ENCODE results near the gene ZDHHC7.
"Not testable (repeated sequence)": the region's sequence is repeated elsewhere in the genome, so short reads cannot be mapped to it uniquely, and the experiment has no call there.

The ZDHHC7 gene, protein sequence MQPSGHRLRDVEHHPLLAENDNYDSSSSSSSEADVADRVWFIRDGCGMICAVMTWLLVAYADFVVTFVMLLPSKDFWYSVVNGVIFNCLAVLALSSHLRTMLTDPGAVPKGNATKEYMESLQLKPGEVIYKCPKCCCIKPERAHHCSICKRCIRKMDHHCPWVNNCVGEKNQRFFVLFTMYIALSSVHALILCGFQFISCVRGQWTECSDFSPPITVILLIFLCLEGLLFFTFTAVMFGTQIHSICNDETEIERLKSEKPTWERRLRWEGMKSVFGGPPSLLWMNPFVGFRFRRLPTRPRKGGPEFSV

DNA sequence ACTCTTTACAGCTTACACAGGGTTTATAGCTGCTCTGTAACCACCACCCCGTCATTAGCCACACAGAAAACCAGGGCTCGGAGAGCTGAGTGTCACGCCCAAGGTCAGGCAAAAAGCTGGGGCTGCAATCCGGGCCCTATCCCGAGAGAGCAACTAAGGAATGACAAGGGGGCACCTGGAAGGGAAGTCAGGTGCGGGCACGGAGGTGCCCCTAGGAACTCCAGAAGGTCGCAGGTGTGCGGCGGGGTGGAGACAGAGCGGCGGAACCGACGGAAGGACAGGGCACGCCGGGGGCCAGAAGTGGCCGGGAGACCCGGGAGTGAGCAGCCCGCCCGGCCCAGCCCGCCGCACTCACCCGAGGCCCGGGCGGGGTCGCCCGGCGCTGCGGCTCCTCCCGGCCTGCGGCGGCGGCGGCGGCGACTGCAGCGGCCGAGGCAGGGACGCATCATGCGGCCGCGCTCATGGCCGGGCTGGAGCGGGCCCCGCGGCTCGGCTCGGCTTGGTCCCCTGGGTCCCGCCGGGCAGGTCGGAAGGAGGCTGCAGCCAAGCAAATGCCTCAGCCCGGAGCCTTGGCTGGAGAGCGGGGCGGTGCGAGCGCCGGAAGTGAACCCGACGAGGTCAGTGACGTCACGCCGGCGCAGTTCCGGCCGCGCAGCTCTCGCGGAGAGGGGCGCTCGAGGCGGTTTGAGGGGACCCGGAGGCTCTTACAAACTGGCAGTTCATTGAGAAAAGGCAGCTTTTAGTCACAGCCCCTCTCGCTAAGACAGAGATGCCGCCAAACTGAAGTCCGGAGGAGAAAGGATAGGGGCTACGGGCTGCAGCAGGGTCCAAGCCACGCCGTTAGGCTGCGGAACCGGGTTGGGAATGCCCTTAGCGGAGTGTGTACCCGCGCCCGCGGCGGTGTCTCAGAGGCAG, at the start of gene ZDHHC7:
Gene ZDHHC7 (minus strand): TSS at position 605 of the 915 bp plus-strand sequence. CDS start 20,917 bp downstream, outside the sequence.
- DNase-seq = peak; percentile 94

DNA sequence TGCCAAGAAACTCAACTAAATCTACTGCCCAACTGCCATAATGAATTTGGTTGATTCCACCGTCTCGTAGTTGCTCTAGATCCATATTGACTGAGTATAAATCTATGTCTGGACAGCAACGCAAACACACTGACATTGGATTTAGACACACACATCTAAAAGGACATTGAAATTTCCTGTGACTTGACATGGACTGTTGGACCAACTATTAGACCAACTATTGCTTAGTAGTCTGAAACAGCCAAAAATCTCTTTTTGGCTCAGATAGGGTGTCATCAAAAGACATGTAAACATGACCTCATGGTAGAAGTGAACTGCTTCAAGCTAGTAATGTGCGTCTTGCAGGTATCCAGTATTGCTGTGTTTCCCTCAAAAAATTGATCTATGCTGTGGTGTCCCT, 47.6 kb upstream of the ZDHHC7 start:
- no peak for DNase-seq

DNA sequence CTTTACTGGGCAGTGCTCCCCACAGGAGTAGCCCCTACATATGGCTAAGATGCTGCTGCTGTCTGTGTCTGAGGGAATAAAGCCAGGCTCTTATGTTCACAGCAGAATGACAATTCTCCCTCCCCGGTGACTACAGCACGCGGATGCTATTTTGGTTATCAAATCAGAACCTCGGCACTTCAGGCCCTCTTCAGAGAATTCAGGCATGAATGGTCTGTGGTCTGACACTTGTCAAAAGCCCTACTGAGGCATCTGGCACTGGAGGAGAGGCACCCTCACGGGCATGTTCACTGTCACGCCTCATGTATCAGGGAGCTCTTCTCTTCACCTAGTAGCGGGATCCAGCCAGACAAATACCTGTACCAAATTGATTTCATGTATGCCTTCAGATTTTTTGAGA, 46.6 kb upstream of the ZDHHC7 start:
- no peak for DNase-seq

DNA sequence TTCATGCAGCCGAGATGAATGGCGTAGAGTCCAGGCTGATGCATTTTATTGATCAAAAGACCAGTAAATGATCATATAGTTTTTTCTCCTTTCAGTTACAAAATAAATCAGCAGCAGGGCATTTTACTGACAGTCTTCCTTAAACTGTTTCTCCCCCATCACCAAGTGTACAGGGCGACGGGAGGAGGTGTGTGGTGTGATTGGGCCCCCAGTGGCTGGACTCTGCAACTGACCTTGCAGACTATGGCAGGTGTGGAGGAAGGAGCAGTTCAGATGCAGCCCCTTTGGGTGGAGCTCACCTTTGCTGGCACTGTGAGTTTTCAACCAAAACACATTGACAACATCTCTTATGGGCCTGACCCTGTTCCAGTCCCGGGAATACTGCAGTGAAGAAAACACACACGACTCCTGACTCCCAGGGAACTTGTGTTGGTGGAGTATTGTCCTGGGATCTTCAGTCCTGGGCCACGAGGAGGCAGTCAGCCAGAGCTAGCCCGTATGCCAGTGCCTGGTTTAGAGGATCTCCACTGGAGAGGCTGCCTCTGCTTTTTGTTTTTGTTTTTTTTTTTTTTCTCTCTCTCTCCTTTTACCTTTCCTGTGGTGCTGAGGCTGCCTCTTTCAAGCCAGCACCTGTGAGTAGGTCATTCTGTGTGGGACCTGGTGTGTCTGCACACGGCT, 46.0 kb upstream of the ZDHHC7 start:
- DNase-seq = no peak

DNA sequence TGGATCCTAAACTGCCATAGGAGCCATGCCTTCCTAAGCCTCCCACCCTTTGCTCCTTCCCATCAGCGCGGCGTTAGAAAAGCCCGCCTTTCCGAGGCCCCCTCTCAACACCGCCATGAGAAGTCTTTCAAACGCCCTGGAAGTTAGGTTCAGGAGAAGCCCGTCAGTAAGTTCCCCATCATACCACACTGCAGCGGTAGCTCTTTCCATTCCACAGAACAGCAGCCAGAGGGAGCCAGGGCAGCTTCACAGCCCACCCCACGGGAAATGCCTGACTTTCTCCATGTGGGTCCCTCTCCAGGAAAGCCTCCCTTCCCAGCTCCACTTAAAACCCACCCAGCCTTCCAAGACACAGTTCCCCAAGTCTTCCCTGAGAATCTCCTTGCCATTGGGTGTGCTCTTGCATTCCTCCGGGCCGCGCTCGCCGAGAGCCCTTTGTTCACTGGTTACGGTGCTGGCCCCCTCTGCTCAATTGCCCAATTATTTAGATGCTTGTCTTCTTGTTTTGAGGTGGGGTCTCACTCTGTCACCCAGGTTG, 44.9 kb upstream of the ZDHHC7 start:
- DNase-seq = no peak

DNA sequence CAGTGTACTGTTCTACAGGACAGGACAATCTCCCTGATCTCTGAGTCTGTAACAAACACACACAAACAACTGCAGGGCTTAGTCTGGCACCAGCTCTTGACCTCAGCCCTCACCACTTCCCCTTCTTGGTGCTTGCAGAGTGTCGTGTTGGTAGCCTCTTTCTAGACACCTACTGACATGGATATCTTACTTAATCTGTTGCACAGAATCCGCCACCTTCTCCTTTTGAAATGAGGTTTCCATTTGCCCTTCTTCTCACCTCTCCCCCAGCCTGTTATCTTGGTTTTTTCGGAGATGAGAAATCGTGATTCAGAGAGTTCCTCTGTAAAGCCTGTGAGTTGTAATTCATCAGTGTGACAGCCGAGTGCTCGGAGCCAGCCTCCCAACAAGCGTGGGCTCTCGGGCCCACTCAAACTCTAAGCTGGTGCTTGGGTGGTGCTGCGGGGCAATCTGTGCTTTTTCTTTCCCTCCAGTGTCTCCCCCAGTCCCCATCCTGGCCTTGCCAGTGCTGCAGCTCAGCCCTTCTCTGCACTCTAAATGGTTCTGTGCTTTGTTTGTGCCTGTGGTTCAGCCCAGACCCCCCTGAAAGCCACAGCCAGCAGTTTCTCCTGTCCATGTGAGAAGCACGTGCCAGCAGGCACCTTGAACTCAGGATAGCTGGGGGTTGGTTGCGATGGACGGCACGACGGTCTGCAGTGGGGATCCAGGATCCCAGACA, 44.3 kb upstream of the ZDHHC7 start:
- peak; percentile 83 for DNase-seq

DNA sequence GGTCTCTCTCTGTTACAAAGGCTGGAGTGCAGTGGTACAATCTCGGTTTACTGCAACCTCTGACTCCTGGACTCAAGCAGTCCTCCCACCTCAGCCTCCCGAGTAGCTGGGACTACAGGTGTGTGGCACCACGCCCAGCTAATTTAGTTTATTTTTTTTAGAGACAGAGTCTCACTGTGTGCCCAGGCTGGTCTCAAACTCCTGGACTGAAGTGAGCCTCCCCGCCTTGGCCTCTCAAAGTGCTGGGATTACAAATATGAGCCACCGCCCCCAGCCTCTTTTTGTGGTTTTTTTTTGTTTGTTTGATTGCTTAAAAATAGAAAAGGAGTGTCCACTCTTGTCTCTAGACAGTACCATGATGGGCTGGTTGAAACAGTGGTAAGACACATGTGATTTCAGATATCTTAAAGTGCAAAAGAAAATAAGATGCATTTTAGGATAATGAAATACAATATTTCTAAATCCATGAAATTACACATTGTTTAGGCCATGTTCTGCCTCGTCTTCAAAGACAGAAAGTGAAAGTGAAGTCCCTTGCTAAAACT, 43.7 kb upstream of the ZDHHC7 start:
- no peak for DNase-seq

DNA sequence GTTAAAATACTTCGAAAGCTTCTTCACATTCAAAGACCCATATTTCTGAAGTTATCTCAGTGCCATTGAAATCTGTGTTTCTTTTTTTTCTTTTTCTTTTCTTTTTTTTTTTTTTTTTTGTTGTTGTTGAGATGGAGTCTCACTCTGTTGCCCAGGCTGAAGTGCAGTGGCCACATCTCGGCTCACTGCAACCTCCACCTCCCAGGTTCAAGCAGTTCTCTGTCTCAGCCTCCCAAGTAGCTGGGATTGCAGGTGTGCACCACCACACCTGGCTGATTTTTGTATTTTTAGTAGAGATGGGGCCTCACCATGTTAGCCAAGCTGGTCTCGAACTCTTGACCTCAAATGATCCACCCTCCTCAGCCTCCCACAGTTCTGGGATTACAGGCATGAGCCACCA, 43.0 kb upstream of the ZDHHC7 start:
- DNase-seq = not testable (repeated sequence)

DNA sequence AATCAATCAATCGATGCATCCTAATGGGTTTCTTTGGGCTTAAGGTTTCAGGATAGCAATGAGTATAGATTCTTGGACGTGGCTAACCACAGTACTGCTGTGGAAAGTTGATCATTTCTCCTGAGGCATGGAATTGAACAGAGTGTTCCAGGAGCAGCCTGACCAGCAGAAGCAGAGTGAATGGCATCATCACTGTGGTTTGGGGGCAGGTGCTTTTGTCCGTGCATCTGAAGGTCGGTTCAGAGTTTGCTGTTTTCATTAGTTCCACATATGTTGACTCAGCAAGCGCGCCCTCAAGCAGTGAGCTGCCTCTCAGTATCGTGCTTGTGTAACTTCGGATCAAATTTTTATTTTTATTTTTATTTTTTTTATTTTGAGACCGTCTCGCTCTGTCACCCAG, 41.2 kb upstream of the ZDHHC7 start:
- DNase-seq = no peak

DNA sequence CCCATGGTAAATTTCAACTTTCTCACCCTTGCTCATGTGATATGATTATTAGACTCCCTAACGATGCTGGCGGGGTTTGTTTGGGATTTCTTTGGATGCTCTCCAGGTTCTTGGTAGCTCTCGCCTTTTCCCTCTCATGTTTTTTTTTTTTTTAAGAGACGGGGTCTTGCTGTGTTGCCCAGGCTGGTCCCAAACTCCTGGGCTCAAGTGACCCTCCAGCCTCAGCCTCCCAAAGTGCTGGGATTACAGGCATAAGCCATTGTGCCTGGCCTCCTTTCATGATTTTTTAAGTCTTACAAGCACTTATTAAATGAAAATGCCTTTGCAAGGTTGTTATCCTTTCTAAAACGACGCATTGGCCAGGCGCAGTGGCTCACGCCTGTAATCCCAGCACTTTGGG, 40.3 kb upstream of the ZDHHC7 start:
- DNase-seq = no peak

DNA sequence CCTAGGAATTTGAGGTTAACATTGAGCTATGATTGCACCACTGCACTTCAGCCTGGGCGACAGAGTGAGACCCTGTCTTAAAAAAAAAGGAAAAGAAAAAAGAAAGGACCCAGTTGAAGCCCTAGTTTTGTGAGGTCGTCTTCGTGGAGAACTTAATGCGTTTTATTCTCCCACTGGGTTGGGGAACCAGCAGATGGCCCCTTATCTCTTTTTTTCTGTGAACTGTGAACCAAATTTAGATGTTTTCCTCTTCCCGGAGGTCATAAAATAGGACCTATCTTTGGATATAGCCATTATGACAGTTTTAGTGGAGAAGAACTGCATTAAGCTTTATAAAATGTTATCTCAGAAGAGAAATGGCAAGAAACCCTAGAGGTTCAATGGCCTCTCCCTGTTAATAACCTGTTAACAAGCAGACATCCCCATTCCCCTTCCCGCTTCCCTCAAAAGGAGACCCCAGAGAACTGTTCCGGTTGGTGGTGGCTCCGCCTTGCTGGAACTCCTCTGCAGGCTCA, 39.8 kb upstream of the ZDHHC7 start:
- no peak for DNase-seq

DNA sequence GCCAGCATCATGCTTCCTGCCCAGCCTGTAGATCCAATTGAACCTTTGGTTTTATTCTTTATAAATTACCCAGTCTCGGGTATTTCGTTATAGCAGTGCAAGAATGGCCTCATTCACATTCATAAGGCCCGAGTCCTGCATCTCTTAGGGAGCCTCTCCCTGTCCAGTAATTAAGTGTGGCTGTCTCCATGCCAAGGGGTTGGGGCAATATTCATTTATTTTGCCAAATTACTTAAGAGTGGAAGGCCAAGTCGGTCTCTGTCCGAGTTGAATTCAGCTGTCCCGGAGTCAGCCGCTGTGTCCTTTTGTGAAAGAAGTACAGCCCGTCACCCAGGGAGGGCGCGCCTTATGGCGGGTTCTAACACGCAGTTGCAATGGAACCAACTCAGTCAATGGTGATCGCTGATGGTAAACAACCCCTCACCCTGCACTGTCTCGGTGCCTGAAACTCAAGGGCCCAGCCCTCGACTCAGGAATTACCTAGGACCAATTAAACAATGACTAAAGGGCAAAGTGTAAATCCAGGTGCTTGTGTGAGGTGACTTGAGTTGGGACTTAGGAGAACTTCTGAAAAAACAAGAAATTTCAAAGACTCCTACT, 38.5 kb upstream of the ZDHHC7 start:
- no peak for DNase-seq

DNA sequence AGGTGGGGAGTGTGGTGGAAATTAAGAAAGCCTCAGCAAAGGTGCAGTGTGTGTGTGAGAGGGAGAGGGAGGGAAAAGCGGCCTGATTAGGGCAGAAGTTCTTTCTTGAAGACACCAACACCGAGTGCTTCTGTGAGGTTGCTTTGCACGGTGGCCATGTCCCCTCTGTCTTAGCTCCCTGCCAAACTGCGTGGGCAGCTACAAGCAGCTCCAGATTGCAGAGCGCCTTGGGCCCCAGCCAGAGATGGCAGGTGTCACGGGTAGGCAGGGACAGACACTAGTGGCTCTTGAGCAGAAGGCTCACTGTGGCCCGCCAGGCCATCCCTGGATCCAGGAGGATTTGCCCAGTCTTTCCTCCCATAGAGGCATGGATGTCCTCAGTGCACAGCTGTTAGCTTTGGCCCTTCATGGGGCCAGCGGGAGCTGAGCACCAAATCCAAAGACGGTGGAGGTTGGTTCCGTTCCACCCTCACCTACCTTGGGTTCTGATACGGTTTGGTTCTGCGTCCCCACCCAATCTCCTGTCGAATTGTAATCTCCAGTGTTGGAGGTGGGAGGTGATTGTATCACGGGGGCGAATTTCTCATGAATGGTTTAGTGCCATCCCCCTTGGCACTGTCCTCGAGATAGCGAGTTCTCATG, 37.7 kb upstream of the ZDHHC7 start:
- DNase-seq = no peak

DNA sequence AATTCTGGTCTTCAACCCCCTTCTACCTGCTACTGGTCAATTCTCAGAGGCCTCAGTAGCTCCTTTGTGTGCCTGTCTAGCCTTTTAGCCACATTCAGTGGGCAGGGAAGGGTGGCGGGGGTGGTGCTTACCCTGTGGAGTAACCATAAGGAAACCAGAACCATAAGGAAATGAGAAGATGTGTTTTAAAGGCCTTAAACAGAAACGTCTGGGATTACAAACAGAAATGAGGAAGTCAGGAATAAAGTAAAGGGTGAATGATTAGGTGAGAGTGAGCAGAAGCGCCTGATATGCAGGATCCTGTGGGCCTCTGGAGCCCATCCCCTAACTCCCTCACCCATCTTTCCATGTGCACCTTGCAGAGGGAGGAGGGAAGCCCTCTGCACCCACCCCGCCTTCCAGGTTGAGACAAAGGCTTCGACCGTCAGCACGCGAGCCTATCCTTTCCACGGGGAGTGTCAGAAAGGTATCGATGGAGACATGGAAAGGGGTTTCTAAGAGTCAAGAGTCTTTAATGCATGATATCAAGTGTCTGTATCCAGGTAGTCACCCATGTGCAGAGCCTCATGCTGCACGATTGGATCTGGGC, 36.6 kb upstream of the ZDHHC7 start:
- no peak for DNase-seq

DNA sequence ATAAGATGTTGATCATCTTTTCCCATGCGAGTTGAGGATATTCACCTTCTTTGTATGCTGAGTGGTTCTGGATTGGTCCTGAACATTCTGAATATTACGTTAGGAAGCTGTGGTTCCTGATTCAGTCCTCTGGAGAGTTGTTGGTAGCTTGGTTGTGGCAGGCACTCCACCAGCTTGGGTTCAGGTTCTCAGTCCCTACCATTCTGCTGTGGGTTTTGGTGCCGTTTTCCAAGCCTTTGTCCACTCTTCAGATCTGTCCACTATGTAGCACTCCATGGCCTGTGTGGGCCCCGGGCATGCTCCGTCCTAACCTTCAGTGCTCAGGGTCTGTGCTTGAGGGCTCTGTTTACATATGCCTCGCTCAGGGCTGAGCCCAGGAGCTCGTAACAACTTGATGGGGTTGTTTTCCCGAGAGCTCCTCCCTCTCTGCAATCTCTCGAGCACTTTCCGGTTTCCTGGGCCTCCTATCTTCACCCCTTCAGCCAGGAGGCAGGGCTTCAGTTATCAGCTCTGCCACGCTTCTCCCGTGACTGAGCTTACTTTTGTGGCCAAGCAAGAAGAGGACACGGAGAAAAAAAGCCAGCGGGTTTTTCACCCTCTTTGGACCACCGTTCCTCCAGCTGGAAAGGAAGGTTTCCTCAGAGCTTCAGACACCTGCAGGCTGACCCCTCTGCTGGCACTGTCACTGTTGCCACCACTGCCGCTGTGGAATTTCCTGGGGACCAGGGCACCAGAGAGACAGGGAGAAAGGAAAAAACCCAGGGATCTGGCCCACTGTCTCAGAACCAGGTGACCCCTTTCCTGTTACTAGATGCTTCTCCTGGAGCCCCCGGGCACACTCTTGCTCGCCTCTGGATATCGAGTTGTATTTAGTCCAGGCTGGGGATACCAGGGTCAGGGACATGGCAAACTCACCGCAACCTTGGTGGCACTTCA, 35.9 kb upstream of the ZDHHC7 start:
- DNase-seq = no peak

DNA sequence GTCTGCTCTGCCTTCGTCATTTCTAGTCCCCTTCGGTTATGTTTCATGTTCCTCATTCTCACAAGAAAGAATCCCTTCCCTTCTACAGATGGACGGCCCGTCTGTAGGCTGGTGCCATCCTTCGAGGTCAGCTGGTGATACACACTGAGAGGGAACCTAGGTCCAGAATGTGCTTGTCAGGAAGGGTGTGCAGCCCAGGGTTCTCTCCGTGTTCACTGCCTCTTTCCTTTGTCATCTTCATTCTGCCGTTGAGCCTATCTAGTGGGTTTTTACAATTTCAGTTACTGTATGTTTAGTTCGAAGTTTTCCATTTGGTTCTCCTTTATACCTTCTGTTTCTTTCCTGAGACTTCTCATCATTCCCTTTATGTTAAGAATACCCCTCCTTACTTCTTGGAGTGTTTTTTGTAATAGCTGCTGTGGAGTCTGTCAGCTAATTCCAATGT, 35.2 kb upstream of the ZDHHC7 start:
- DNase-seq = no peak

DNA sequence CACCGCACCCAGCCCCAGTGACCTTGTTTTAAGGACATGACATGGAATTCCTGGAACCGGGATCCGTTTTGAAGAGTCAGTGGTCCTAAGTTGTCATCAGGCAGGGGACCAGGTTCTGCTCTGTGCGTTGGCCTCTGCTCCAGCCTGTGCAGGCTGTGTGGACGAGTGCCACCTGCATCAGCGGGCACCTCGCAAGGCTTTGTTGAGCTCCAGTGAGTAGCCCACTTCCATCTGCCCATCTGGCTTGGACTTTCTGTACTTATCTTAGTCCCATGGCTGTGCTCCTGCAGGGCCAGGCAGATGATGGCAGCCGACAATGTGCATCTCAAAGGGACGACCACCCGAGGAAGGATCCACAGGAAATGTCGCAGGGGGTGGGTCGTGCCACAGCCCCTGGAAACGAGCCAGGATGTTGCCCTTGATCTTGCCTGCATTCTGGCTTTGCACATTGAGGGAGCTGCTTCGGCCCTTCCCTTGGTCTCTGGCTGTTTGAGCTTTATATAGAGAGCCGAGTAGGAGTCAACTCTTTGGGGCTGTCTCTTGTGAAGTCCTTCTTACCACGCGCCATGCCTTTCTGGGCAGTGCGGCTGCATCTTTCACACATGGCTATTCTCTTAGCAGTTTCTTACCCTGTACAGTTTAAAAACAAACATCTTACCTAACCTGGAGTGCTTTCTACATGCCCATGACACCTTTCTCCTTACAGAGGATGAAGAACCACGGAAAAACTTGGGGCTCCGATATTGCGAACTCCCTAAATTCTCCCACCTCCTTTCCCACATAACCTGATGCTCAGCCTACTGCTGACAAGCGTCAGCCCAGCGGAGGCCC, 34.5 kb upstream of the ZDHHC7 start:
- DNase-seq = no peak

DNA sequence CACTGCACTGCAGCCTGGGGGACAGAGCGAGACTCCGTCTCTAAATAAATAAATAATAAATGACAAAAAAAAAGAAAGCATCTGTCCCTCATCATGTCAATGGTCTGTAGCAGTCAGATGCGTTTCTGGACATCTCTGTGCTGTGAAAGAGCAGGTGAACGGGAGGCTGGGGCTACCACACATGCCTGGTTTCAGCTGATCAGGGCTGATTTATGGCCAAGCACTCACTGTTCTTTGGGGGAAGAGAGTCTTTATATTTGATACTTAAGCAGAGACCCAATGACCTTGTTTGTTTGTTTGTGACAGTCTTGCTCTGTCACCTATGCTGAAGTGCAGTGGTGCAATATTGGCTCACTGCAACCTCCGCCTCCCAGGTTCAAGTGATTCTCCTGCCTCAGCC, 33.7 kb upstream of the ZDHHC7 start:
- no peak for DNase-seq

DNA sequence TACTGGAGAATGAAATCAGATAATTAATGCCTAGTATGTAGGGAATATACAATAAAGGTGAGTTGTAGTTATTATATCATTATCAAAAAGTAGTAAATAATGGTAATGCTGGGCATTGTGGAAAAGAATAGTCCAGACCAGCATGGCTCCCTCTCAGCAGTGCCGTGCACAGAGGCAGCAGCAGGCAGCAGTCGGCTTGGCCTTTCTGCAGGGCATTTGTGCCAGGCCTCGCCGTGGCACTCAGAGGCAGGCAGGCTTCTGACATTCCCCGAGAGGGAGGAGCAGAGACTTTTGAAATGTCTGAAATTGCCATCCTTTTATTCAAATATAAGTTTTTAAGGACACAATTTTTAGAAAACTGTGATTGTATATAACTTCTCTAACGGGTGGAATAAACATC, 31.3 kb upstream of the ZDHHC7 start:
- no peak for DNase-seq
